ENCODE data around the gene OR1F1.
A peak's percentile ranks its signal among the peaks of the same experiment; 100 is the strongest.
"Not testable (repeated sequence)": the region's sequence is repeated elsewhere in the genome, so short reads cannot be mapped to it uniquely, and the experiment has no call there.

Gene OR1F1

DNA sequence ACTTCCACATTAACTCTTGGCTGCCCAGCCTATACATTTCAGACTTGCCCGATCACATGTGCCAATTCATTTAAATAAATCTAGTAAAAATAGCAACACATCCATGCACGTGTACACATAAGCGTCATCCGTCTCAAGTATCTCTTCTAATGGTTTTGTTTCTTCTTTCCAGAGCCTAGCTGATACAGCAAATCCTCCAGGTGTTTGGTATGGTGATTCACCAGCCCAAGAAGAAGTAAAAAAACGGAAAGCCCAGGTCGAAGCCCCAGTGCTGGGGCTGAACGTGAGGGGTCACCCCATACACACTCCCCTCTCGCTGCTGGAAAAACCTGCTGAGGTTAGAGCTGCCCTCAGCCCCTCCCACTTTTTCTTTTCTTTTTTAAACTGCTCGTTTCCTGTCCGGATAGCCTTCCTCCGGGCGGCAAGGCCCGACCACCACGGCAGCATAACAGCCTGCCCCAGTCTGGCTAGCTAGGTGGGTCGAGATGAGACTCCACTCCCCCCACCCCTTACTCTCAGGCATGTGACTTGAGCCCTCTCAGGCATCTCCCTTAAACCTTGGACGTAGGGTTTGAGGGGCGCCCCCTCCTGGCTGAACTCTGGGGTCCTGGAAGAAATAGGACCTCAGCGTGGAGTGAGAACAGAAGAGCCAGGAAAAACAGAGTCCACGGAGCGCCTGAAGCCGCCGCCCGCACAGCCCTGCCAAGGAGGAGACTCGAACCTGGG is 13.9 kb upstream of the OR1F1 start:
- peak; percentile 25 for DNase-seq (ENCODE audit: low spot score)

- no peak for DNase-seq (ENCODE audit: low spot score)
These were observed 13.3 kb upstream of the OR1F1 start for GRCh38 chr16:3174618-3175148.

DNA sequence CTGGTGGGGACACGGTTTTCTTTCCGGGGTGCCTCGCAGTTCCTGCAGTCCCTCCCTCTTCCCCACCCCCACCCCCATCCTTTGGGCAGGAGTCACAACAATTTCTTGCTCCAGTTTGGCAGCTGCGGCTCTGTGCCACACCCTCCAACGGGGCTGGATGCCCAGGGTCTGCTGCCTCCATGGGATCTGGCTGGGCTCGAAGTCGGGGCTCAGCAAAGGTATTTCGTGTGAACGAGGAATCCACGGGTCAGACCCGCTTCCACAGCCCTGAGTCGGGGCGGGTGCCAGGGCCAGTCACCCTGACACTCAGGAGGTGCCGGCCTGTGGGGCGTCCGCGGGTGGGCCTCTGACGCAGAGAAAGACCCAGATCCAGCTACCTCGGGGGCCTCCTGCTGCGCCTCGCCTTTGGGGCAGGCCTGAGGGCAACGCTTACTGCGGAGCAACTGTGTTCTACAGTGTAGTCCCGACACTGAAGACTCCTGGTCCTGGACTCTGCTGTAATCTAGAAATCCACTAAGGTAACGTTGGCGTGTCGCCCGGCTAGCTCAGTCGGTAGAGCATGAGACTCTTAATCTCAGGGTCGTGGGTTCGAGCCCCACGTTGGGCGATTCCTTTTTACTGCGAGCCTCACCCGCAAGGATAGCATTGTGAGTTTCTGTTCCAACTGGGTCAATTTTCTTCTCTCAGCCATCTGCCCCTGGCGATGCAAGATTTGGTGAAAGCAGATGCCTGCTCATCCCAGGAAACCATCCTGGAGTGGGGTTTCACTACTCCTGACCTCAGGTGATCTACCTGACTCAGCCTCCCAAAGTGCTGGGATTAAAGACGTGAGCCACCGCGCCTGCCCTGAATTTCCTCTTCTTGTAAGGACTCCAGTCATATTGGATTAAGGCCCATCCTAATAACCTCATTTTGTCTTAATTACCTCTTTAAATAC is 12.6 kb upstream of the OR1F1 start:
- no peak for DNase-seq (ENCODE audit: low spot score)

- DNase-seq (ENCODE audit: low spot score) = no peak
These were observed 8.4 kb upstream of the OR1F1 start for GRCh38 chr16:3179651-3180050.

DNA sequence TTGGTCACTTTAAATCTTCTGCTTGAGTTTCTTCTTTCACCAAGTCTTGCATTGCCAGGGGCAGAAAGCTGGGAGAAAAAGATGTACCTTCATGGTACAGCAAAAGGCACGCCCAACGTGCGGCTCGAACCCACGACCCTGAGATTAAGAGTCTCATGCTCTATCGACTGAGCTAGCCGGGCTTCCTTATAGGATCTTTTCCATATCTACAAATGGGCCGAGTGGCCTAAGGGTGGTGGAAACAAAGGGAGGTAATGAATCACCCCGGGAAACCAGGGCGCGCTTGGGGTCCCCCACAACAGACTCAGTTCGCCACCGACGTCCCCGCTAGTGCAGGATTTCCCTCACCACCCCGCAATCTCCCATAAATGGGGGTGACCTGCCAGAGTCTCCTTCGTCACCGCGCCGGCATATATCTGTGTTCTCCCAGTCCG is 7.5 kb upstream of the OR1F1 start:
- DNase-seq (ENCODE audit: low spot score) = no peak

GRCh38 chr16:3182293-3182607 is 5.8 kb upstream of the OR1F1 start:
- not testable (repeated sequence) for DNase-seq (ENCODE audit: low spot score)

DNA sequence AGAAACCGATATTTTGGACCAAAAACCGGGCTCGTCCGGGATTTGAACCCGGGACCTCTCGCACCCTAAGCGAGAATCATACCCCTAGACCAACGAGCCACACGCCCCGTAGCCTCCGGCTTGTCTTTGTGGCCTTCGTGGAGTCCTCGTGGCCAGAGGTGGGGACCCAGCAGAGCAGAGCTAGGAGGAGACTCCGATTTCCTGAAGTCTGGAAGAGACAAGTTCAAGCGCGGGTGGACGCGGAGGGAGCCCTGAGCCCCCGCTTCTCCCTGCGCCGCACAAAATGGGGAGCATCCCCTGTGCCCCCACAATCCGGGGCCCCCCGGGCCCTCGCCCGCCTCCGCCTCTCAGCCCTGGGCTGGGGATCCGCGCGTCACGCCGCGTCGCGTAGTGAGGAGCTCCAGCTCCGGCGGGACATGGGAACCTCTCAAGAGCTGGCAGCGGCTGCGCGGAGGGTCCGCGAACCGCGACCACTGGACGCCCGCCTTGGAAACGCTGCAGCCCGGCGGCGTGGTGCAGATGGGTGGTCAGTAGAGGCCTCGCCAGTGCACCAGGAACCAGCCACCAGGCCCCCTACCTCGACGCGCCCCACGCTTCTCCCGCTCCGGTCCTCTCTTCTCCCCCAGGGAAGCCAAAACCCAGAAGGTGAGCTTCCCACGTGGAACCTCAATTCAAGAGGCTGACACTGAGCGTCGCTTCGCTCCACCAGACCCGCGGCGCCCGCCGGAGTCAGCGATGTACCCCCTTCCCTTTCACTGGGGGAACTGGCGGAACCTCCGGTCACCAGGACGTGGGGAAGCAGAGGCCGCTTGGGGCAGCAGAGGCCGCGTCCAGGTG is 5.2 kb upstream of the OR1F1 start:
- DNase-seq (ENCODE audit: low spot score) = peak; percentile 88

- DNase-seq (ENCODE audit: low spot score) = peak; percentile 55
These were observed 4.4 kb upstream of the OR1F1 start for GRCh38 chr16:3183445-3184139.

DNA sequence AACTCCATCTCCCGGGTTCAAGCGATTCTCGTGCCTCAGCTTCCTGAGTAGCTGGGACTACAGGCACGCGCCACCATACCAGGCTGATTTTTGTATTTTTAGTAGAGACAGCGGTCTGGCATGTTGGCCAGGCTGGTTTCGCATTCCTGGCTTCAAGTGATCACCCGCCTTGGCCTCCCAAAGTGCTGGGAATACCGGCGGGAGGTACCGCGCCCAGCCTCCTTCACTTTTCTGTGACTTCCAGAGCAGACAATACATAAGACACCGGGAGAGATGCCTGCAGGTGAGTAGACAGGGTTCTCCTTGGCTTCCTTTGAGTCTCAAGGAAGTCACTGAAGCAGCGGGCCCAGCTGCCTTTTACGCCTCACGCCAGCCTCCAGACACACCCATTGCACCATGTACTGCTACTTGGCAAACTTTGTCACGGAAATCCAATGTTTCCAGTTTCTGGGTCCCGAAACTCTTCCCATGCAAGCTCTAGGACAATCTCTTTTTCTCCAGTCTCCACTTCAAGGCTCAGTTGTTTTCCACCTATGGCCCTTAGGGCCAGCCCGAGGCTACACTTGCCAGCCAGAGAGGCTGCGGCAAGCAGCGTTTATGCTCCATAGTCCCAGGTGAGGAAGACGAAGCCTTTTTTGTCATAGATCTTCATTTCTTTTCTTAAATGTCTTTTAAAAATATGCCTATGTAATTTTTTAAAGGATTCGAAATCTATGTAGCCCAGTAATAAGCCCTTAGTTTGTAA is 886 bp upstream of the OR1F1 start:
- DNase-seq (ENCODE audit: low spot score) = no peak

DNA sequence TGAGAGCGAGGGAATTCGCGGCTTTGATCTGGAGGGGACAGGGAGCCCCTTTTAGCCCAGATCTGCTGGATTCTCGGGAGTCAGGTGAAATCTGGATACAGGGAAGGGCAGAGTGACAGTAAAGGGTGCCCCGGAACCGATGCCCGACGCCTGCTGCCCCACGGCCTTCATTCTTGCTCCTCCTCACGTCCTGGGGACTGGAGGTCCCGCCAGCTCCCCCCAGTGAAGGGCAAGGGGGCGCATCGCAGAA is 596 bp downstream of the OR1F1 start:
- DNase-seq (ENCODE audit: low spot score) = no peak

DNA sequence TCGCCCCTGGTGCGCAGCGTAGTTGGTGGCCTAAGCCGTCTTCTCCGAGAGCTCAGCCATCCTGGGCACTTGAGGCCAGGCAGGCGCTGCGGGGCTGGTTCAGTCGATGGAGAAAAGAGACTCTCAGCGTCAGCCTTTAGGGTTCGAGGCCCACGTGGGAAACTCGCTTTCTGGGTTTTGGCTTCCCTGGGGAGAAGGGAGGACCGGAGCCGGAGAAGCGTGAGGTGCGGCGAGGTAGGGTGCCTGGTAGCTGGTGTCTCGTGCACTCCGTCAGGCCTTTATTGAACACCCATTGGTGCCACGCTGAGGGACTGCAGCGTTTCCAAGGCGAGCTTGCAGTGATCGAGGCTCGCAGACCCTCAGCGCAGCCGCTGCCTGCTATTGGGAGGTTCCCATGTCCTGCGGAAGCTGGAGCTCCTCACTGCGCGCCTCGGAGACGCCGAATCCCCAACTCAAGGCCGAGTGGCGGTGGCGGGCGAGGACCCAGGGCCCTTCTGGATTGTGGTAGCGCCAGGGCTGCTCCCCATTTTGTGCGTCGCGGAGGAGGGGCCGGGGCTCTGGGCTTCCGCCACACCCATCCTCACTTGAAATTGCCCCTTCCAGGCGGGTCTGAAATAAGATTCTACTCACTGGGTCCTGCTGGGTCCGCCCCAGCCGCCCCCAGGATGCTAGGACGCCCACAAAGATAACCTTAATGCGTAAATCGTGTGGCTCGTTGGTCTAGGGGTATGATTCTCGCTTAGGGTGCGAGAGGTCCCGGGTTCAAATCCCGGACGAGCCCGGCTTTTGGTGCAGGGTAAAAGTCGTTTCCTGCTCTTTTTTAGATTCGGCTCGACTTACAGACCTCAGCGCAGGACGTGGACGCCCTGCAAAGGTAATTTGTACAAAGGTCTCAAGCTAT is 1.2 kb downstream of the OR1F1 start:
- DNase-seq (ENCODE audit: low spot score) = no peak

GRCh38 chr16:3189869-3190268 is 1.9 kb downstream of the OR1F1 start:
- DNase-seq (ENCODE audit: low spot score) = no peak

DNA sequence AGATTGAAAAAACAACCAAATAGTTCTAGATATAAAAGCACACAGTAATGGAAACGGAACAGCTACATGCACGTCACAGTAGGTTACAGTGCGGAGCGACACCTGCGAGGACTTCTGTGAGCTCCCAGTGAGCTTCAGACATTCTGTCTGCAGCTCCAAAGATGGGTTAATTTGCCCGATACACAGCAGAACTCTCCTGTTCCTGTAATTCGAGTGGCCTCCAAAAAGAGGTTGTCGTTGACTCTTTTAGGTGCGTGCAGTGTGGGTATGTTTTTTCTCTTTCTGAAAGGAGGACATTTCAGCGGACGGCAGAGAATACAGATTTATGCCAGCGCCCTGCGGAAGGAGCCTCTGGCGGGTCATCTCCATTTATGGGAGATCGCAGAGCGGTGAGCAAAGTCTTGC is 2.9 kb downstream of the OR1F1 start:
- DNase-seq (ENCODE audit: low spot score) = peak; percentile 62

GRCh38 chr16:3192476-3193019 is 4.5 kb downstream of the OR1F1 start:
- no peak for DNase-seq (ENCODE audit: low spot score)

DNA sequence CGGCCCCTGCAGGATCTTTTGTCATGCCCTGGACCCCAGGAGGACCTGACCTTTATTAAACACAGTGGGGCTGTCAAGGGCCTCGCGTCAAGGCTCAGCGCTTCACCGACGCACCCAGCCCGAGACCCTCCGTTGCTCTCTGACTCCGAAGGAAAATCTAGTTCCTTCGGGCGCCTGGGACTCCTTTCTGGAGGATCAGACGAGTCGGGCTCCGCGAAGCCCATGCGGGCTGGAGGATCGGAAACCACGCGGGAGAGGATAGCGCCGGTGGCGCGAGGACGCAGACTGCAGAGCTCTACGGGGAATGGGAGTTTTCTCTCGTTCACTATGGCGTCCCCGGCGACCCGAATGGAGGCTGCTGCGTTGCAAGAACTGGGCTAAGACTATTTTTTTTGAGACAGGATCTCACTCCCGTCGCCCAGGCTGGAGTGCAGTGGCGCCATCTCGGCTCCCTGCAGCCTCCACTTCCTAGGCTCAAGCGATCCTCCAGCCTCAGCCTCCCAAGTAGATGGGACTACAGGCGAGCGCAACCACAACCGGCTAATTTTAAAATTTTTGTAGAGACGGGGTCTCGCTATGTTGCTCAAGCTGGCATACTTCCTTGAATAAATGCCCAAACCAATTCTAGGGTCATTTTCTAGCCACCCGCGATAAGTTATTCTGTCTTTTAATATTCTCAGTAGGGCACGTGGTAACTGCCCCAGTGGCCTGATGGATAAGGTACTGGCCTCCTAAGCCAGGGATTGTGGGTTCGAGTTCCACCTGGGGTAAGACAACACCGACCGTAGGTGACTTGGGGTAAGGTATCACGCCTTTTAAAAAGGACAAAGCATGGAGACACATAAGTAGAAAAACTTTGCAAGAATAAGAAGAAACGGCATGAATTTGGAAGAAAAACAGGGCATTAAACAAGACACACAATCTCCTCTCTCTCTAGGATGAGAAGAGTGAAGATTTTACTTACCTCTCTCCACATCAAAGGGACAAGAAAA is 5.5 kb downstream of the OR1F1 start:
- no peak for DNase-seq (ENCODE audit: low spot score)

DNA sequence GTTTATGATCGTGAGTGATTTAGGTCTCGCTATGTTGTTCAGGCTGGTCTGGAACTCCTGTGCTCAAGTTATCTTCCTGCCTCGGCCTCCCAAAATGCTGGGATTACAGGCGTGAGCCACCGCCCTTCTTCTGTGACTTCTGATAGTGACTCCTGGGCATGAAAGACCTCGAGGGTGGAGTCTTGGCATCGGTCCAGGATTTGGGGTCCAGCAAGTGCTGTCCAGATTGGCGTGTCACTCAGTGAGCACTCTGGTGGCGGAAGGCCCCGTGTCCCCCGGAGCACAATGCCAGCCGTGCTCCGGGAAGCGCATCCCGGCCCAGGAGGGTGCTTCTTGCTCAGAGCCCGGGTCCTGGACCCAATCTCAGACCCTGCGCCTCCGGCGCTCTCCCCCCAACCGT is 6.8 kb downstream of the OR1F1 start:
- DNase-seq (ENCODE audit: low spot score) = no peak

DNA sequence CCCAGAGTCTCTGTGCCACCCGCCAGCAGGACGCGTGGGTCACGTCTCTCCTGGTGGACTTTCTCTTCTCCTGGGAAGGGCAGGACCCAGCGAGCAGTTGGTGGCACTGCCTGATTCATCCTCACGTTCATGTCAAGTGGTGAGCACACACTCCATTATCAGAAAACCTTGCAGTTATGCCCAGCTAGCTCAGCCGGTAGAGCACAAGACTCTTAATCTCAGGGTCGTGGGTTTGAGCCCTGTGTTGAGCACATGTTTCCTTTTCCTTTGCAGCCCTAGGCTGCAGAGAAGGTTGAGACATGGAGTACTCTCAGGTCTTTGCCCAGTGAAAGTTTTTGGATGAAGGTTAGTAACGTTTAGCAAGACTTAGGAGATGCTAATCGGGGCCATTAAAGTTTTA is 8.0 kb downstream of the OR1F1 start:
- DNase-seq (ENCODE audit: low spot score) = no peak

- not testable (repeated sequence) for DNase-seq (ENCODE audit: low spot score)
These were observed 9.8 kb downstream of the OR1F1 start for GRCh38 chr16:3197694-3198333.

Measured in SW480 (cell line).